Ectodermal cell (in vitro differentiated cells): ENCODE measurements around the gene RNASE8.

Source experiments
- H3K27ac ChIP-seq: 2 replicates; pipeline ENCODE4 v1.7.0; 2013; ENCODE audit warnings: mild to moderate bottlenecking, low read depth, low read length; ENCODE audit not compliant: insufficient read depth, poor library complexity, severe bottlenecking
- H3K27me3 ChIP-seq: 2 replicates; pipeline ENCODE4 v1.7.0; 2013; ENCODE audit warnings: mild to moderate bottlenecking, low read length; ENCODE audit not compliant: insufficient read depth, control insufficient read depth, poor library complexity, severe bottlenecking
- H3K36me3 ChIP-seq: one replicate; pipeline ENCODE4 v1.7.0; 2013; ENCODE audit warnings: low read length; ENCODE audit not compliant: control insufficient read depth, insufficient read depth
- H3K4me1 ChIP-seq: one replicate; pipeline ENCODE4 v1.7.0; 2013; ENCODE audit warnings: low read length; ENCODE audit not compliant: control insufficient read depth, insufficient read depth
- H3K4me3 ChIP-seq: 2 replicates; pipeline ENCODE4 v1.7.0; 2013; ENCODE audit warnings: low read depth, low read length, control low read depth; ENCODE audit not compliant: insufficient read depth
- H3K9me3 ChIP-seq: 2 replicates; pipeline ENCODE4 v1.7.0; 2013; ENCODE audit warnings: mild to moderate bottlenecking, low read length, moderate library complexity; ENCODE audit not compliant: control insufficient read depth
- WGBS, 2 experiments: methylation state at CpG; one replicate each; pipeline ENCODE4 v1.1.7; 2013; ENCODE audit warnings: missing lambda C conversion rate in 2 of 2; 5-methylcytosine and 5-hydroxymethylcytosine counted together

RNASE8 gene

DNA sequence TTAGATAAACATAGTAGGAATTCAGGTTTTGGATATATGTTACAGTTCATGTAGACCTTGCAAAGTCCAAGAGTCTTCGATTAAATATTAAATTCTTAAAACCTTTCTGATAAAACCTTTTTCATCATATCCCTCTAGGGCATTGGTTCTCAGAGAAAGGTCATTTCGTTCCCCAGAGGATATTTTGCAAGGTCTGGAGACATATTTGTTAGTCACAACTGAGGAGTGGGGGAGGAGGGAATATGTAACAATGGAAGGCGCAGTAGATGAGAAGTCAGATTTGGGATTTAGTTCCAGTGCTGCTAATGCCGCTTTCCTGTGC, 48.5 kb downstream of the RNASE8 start:
- peaks cover 29% of the 10 kb centered on the region for H3K4me1 ChIP-seq
- no peaks in the 10 kb centered on the region for H3K36me3 ChIP-seq
- H3K27ac ChIP-seq = no peak overlapping the region
- H3K27me3 ChIP-seq = no peaks in the 10 kb centered on the region
- H3K4me3 ChIP-seq = no peak overlapping the region
- no peaks in the 10 kb centered on the region for H3K9me3 ChIP-seq
- WGBS, 2 experiments = 79 to 82% methylated on average over 4 of the region's 4 CpGs

GRCh38 chr14:21106498-21107282, 49.1 kb downstream of the RNASE8 start:
- 31 to 33% methylated on average over 11 of the region's 11 CpGs for WGBS, 2 experiments
- Histone ChIP-seq H3K27ac (no peak overlapping the region), H3K36me3 (no peaks in the 10 kb centered on the region), H3K9me3 (no peaks in the 10 kb centered on the region), H3K4me3 (no peak overlapping the region), H3K27me3 (no peaks in the 10 kb centered on the region), H3K4me1 (peaks cover 29% of the 10 kb centered on the region)

DNA sequence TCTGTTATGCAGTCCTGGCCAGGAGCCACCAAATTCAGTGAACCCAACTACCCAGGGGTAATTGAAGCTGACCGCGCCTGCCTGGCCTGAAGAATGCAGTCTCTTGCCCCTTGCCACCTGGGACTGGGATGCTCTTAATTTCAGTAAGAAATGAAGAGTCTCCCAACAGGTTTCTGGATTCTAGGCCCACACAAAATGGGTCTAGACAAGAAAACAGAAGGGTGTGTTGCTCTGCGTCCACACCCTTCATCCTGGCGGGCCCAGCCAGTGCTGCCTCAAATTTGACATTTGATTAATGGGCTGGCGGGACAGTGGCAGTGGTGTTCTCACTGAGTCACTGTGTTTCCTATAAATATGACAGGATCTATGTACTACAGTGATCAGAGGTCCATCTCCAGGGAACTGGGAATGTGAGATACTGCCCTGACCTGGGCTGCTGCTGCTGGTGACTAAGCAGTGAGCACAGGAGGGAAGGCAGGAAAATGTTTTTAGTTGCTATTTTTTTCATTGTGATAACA, 49.7 kb downstream of the RNASE8 start:
- WGBS, 2 experiments = 85 to 86% methylated on average over 5 of the region's 5 CpGs
- H3K4me3 ChIP-seq = no peak overlapping the region
- peaks cover 26% of the 10 kb centered on the region for H3K4me1 ChIP-seq
- H3K36me3 ChIP-seq = no peaks in the 10 kb centered on the region
- H3K9me3 ChIP-seq = no peaks in the 10 kb centered on the region
- H3K27me3 ChIP-seq = no peaks in the 10 kb centered on the region
- no peak overlapping the region for H3K27ac ChIP-seq
